GM23338 (cell line): Measurements from ENCODE around the gene WTIP. TPM values are rescaled to one million over a fixed set of nuclear protein-coding genes. Genes with fewer than 3 reads are reported as not detected.

ENCODE experiments used
- ATAC-seq: fragments of 200-7000 bp; cut with Tn5 transposase; 3 replicates; pipeline ENCODE4 v1.9.1; 2020
- DNase-seq: peaks from one replicate; pipeline ENCODE4 v3.0.0-alpha.2; 2015; ENCODE audit warnings: low spot score
- H2AFZ ChIP-seq: fragments of 200-600 bp; sonication (generic); 2 replicates; pipeline ENCODE4 v1.8.0; 2016; ENCODE audit warnings: antibody characterized with exemption, mild to moderate bottlenecking, moderate library complexity
- H3F3A ChIP-seq: fragments of 200-600 bp; sonication (generic); replicated peaks from 2 replicates; pipeline ENCODE4 v1.8.0; 2017; ENCODE audit warnings: antibody characterized with exemption, mixed run types, low read depth
- H3K27ac ChIP-seq: fragments of 200-600 bp; sonication (generic); 2 replicates; pipeline ENCODE4 v1.6.1; 2016; ENCODE audit warnings: low read depth
- H3K27me3 ChIP-seq: fragments of 200-600 bp; sonication (generic); 2 replicates; pipeline ENCODE4 v1.8.0; 2016; ENCODE audit warnings: mild to moderate bottlenecking, mixed run types, moderate library complexity; ENCODE audit not compliant: insufficient read depth
- H3K36me3 ChIP-seq: fragments of 200-600 bp; sonication (generic); 2 replicates; pipeline ENCODE4 v1.8.0; 2016; ENCODE audit warnings: mild to moderate bottlenecking; ENCODE audit not compliant: insufficient read depth
- H3K4me1 ChIP-seq: fragments of 200-600 bp; sonication (generic); 2 replicates; pipeline ENCODE4 v1.8.0; 2016; ENCODE audit warnings: mild to moderate bottlenecking, moderate library complexity; ENCODE audit not compliant: insufficient read depth
- H3K4me2 ChIP-seq: fragments of 200-600 bp; sonication (generic); 2 replicates; pipeline ENCODE4 v1.7.1; 2017; ENCODE audit warnings: mixed run types
- H3K4me3 ChIP-seq: fragments of 200-600 bp; sonication (generic); 2 replicates; pipeline ENCODE4 v1.6.1; 2016; ENCODE audit warnings: mixed run types
- H3K79me2 ChIP-seq: fragments of 200-600 bp; sonication (generic); replicated peaks from 2 replicates; pipeline ENCODE4 v1.8.0; 2017; ENCODE audit warnings: mild to moderate bottlenecking; ENCODE audit not compliant: insufficient read depth
- H3K9me2 ChIP-seq: fragments of 200-600 bp; sonication (generic); 2 replicates; pipeline ENCODE4 v1.8.0; 2017; ENCODE audit not compliant: insufficient read depth
- H4K20me1 ChIP-seq: fragments of 200-600 bp; sonication (generic); replicated peaks from 2 replicates; pipeline ENCODE4 v1.8.0; 2017; ENCODE audit warnings: mild to moderate bottlenecking; ENCODE audit not compliant: insufficient read depth
- H3K27ac Mint-ChIP-seq: 2 replicates; pipeline ENCODE4 v1.8.0; 2020; ENCODE audit warnings: inconsistent platforms, mild to moderate bottlenecking, moderate library complexity, mixed read lengths
- H3K27me3 Mint-ChIP-seq: 3 replicates; pipeline ENCODE4 v1.8.0; 2022; ENCODE audit warnings: low read depth, mild to moderate bottlenecking, moderate library complexity, mixed read lengths, inconsistent platforms; ENCODE audit not compliant: insufficient read depth, poor library complexity
- H3K36me3 Mint-ChIP-seq: 3 replicates; pipeline ENCODE4 v1.8.0; 2021; ENCODE audit warnings: low read depth, mild to moderate bottlenecking, inconsistent platforms, moderate library complexity, mixed read lengths
- H3K4me1 Mint-ChIP-seq: 3 replicates; pipeline ENCODE4 v1.8.0; 2020; ENCODE audit warnings: mild to moderate bottlenecking, inconsistent platforms, mixed read lengths
- H3K4me3 Mint-ChIP-seq: 3 replicates; pipeline ENCODE4 v1.8.0; 2021; ENCODE audit warnings: moderate library complexity, mild to moderate bottlenecking, inconsistent platforms, mixed read lengths
- H3K9me3 Mint-ChIP-seq: 3 replicates; pipeline ENCODE4 v1.8.0; 2020; ENCODE audit warnings: moderate library complexity, mild to moderate bottlenecking, inconsistent platforms, mixed read lengths
- CREB1 ChIP-seq: fragments of 250-450 bp; sonication (Bioruptor Pico); IDR thresholded peaks from 2 replicates; pipeline ENCODE4 v1.5.0; 2020; ENCODE audit warnings: low read depth, mild to moderate bottlenecking, moderate library complexity
- EZH2 ChIP-seq: fragments of 200-600 bp; sonication (generic); IDR thresholded peaks from one replicate; pipeline ENCODE4 v1.8.0; 2017; ENCODE audit warnings: antibody characterized with exemption, mild to moderate bottlenecking, low read depth; ENCODE audit not compliant: unreplicated experiment
- EZH2phosphoT487 ChIP-seq: fragments of 200-600 bp; sonication (generic); IDR thresholded peaks from one replicate; pipeline ENCODE4 v1.8.1; 2018; ENCODE audit warnings: antibody characterized with exemption; ENCODE audit not compliant: unreplicated experiment
- JUNB ChIP-seq: IDR thresholded peaks from one replicate; pipeline ENCODE4 v1.6.1; 2016; ENCODE audit warnings: antibody characterized with exemption; ENCODE audit not compliant: unreplicated experiment
- NANOG ChIP-seq: IDR thresholded peaks from 2 replicates; pipeline ENCODE4 v1.6.1; 2016; ENCODE audit warnings: antibody characterized with exemption, borderline replicate concordance
- POLR2AphosphoS5 ChIP-seq: IDR thresholded peaks from 2 replicates; pipeline ENCODE4 v1.6.1; 2016; ENCODE audit warnings: antibody characterized with exemption, low read depth
- STAT1 ChIP-seq: IDR thresholded peaks from one replicate; pipeline ENCODE4 v1.6.1; 2016; ENCODE audit warnings: antibody characterized with exemption; ENCODE audit not compliant: unreplicated experiment
- ZNF114 ChIP-seq: fragments of 250-450 bp; sonication (Bioruptor Pico); IDR thresholded peaks from 2 replicates; pipeline ENCODE4 v1.5.0; 2020; ENCODE audit warnings: mild to moderate bottlenecking, moderate library complexity
- ZNF331 ChIP-seq: fragments of 250-450 bp; sonication (Bioruptor Pico); IDR thresholded peaks from 2 replicates; pipeline ENCODE4 v1.5.0; 2020; ENCODE audit warnings: low read depth, mild to moderate bottlenecking, moderate library complexity
- polyA plus RNA-seq: library from polyadenylated mRNA; unstranded; fragments of >200 nt; fragmentation: Nextera tagmentation; extraction: Ambion mirVana; gene quantifications from 2 replicates; pipeline ENCODE4 v1.2.1, GENCODE V29; 2016
- total RNA-seq: library from RNA; depleted of rRNA; stranded (reverse); fragments of >200 nt; shearing (Covaris generic); gene quantifications from 2 replicates; pipeline ENCODE4 v1.2.3, GENCODE V29; 2014
- TF ChIP-seq, protein P1 (sequence below): IDR thresholded peaks from one replicate; pipeline ENCODE4 v1.6.1; 2018; ENCODE audit warnings: antibody characterized with exemption; ENCODE audit not compliant: unreplicated experiment
- TF ChIP-seq, protein P2 (sequence below): IDR thresholded peaks from 2 replicates; pipeline ENCODE4 v1.6.1; 2016; ENCODE audit warnings: antibody characterized with exemption
- TF ChIP-seq, protein P3 (sequence below): fragments of 250-450 bp; sonication (Bioruptor Pico); IDR thresholded peaks from 2 replicates; pipeline ENCODE4 v1.5.0; 2020; ENCODE audit warnings: mild to moderate bottlenecking, moderate library complexity
- TF ChIP-seq, protein P4 (sequence below), 2 experiments: fragments of 200-600 bp in 1 of 2; sonication (generic) in 1 of 2; conservative IDR thresholded peaks; 2 replicates each; pipeline versions ENCODE4 v1.5.1 to v1.6.1; 2016 to 2017; ENCODE audit warnings: antibody characterized with exemption in 2 of 2, low read depth in 2 of 2, mild to moderate bottlenecking in 2 of 2, moderate library complexity in 1 of 2

The WTIP gene
- total and polyA plus RNA-seq, 2 experiments from 2014 or later: 0.47 to 8.9 TPM

DNA sequence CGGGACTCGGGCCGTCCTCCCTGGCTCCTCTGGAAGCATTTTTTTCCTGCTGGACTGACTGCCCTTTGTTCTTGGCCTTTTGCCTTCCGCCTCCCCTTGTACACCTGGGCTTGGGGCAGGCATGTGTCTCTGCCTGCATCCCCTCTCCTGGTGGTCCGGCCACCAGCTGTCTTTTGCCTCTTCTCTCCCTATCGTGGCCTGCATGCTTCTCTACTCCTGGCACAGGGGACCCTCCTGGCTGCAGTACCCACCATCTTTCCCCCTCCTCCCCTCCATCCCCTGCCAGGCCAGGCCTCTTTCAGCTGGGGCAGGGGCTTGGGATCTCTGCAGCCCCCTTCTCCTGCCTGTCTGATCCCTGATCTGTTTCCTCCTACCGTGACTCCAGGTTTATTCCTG, 12.1 kb downstream of the WTIP start:
- no peaks in the 10 kb centered on the region for H3K4me1 Mint-ChIP-seq
- H3K4me2 ChIP-seq: no peak overlapping the region
- H3F3A ChIP-seq: no peaks in the 10 kb centered on the region
- no peaks in the 10 kb centered on the region for H3K4me1 ChIP-seq
- H4K20me1 ChIP-seq: no peaks in the 10 kb centered on the region
- H3K4me3 ChIP-seq: no peak overlapping the region
- H3K4me3 Mint-ChIP-seq: no peak overlapping the region
- no peaks in the 10 kb centered on the region for H3K79me2 ChIP-seq
- no peaks in the 10 kb centered on the region for H3K36me3 ChIP-seq
- H3K27ac Mint-ChIP-seq: no peak overlapping the region
- no peak overlapping the region for H2AFZ ChIP-seq
- DNase-seq (no peak), ATAC-seq (no peak)
- H3K27me3 ChIP-seq: no peaks in the 10 kb centered on the region
- H3K27ac ChIP-seq: no peak overlapping the region
- no peaks in the 10 kb centered on the region for H3K9me2 ChIP-seq
- peaks cover 35% of the 10 kb centered on the region for H3K36me3 Mint-ChIP-seq
- peaks cover 3% of the 10 kb centered on the region for H3K27me3 Mint-ChIP-seq
- no peaks in the 10 kb centered on the region for H3K9me3 Mint-ChIP-seq
- TF ChIP-seq CREB1 (no peak), ZNF331 (CRISPR knock-in tag) (no peak), STAT1 (no peak), POLR2AphosphoS5 (no peak), EZH2phosphoT487 (no peak), EZH2 (no peak), JUNB (no peak), ZNF114 (no peak), NANOG (no peak)
- TF ChIP-seq, protein P1, sequence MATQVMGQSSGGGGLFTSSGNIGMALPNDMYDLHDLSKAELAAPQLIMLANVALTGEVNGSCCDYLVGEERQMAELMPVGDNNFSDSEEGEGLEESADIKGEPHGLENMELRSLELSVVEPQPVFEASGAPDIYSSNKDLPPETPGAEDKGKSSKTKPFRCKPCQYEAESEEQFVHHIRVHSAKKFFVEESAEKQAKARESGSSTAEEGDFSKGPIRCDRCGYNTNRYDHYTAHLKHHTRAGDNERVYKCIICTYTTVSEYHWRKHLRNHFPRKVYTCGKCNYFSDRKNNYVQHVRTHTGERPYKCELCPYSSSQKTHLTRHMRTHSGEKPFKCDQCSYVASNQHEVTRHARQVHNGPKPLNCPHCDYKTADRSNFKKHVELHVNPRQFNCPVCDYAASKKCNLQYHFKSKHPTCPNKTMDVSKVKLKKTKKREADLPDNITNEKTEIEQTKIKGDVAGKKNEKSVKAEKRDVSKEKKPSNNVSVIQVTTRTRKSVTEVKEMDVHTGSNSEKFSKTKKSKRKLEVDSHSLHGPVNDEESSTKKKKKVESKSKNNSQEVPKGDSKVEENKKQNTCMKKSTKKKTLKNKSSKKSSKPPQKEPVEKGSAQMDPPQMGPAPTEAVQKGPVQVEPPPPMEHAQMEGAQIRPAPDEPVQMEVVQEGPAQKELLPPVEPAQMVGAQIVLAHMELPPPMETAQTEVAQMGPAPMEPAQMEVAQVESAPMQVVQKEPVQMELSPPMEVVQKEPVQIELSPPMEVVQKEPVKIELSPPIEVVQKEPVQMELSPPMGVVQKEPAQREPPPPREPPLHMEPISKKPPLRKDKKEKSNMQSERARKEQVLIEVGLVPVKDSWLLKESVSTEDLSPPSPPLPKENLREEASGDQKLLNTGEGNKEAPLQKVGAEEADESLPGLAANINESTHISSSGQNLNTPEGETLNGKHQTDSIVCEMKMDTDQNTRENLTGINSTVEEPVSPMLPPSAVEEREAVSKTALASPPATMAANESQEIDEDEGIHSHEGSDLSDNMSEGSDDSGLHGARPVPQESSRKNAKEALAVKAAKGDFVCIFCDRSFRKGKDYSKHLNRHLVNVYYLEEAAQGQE: no peak
- TF ChIP-seq, protein P2, sequence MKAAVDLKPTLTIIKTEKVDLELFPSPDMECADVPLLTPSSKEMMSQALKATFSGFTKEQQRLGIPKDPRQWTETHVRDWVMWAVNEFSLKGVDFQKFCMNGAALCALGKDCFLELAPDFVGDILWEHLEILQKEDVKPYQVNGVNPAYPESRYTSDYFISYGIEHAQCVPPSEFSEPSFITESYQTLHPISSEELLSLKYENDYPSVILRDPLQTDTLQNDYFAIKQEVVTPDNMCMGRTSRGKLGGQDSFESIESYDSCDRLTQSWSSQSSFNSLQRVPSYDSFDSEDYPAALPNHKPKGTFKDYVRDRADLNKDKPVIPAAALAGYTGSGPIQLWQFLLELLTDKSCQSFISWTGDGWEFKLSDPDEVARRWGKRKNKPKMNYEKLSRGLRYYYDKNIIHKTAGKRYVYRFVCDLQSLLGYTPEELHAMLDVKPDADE: no peak
- TF ChIP-seq, protein P3, sequence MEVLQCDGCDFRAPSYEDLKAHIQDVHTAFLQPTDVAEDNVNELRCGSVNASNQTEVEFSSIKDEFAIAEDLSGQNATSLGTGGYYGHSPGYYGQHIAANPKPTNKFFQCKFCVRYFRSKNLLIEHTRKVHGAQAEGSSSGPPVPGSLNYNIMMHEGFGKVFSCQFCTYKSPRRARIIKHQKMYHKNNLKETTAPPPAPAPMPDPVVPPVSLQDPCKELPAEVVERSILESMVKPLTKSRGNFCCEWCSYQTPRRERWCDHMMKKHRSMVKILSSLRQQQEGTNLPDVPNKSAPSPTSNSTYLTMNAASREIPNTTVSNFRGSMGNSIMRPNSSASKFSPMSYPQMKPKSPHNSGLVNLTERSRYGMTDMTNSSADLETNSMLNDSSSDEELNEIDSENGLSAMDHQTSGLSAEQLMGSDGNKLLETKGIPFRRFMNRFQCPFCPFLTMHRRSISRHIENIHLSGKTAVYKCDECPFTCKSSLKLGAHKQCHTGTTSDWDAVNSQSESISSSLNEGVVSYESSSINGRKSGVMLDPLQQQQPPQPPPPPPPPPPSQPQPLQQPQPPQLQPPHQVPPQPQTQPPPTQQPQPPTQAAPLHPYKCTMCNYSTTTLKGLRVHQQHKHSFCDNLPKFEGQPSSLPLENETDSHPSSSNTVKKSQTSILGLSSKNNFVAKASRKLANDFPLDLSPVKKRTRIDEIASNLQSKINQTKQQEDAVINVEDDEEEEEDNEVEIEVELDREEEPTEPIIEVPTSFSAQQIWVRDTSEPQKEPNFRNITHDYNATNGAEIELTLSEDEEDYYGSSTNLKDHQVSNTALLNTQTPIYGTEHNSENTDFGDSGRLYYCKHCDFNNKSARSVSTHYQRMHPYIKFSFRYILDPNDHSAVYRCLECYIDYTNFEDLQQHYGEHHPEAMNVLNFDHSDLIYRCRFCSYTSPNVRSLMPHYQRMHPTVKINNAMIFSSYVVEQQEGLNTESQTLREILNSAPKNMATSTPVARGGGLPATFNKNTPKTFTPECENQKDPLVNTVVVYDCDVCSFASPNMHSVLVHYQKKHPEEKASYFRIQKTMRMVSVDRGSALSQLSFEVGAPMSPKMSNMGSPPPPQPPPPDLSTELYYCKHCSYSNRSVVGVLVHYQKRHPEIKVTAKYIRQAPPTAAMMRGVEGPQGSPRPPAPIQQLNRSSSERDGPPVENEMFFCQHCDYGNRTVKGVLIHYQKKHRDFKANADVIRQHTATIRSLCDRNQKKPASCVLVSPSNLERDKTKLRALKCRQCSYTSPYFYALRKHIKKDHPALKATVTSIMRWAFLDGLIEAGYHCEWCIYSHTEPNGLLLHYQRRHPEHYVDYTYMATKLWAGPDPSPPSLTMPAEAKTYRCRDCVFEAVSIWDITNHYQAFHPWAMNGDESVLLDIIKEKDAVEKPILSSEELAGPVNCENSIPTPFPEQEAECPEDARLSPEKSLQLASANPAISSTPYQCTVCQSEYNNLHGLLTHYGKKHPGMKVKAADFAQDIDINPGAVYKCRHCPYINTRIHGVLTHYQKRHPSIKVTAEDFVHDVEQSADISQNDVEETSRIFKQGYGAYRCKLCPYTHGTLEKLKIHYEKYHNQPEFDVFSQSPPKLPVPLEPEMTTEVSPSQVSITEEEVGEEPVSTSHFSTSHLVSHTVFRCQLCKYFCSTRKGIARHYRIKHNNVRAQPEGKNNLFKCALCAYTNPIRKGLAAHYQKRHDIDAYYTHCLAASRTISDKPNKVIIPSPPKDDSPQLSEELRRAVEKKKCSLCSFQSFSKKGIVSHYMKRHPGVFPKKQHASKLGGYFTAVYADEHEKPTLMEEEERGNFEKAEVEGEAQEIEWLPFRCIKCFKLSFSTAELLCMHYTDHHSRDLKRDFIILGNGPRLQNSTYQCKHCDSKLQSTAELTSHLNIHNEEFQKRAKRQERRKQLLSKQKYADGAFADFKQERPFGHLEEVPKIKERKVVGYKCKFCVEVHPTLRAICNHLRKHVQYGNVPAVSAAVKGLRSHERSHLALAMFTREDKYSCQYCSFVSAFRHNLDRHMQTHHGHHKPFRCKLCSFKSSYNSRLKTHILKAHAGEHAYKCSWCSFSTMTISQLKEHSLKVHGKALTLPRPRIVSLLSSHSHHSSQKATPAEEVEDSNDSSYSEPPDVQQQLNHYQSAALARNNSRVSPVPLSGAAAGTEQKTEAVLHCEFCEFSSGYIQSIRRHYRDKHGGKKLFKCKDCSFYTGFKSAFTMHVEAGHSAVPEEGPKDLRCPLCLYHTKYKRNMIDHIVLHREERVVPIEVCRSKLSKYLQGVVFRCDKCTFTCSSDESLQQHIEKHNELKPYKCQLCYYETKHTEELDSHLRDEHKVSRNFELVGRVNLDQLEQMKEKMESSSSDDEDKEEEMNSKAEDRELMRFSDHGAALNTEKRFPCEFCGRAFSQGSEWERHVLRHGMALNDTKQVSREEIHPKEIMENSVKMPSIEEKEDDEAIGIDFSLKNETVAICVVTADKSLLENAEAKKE: no peak
- TF ChIP-seq, protein P4, sequence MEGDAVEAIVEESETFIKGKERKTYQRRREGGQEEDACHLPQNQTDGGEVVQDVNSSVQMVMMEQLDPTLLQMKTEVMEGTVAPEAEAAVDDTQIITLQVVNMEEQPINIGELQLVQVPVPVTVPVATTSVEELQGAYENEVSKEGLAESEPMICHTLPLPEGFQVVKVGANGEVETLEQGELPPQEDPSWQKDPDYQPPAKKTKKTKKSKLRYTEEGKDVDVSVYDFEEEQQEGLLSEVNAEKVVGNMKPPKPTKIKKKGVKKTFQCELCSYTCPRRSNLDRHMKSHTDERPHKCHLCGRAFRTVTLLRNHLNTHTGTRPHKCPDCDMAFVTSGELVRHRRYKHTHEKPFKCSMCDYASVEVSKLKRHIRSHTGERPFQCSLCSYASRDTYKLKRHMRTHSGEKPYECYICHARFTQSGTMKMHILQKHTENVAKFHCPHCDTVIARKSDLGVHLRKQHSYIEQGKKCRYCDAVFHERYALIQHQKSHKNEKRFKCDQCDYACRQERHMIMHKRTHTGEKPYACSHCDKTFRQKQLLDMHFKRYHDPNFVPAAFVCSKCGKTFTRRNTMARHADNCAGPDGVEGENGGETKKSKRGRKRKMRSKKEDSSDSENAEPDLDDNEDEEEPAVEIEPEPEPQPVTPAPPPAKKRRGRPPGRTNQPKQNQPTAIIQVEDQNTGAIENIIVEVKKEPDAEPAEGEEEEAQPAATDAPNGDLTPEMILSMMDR (conservative IDR thresholded peaks at IDR 0.05; ENCODE audit: low read depth in 2 of 2): no peak
